GM21576 (cell line): ENCODE data around the gene NARS2.
"Not testable (repeated sequence)": the region's sequence is repeated elsewhere in the genome, so short reads cannot be mapped to it uniquely, and the experiment has no call there.

Experiments used
- ATAC-seq: cut with Tn5 transposase; IDR thresholded peaks from one replicate; pipeline ENCODE4 v1.9.1; 2021; ENCODE audit warnings: mild to moderate bottlenecking, moderate library complexity; ENCODE audit not compliant: unreplicated experiment

Gene NARS2

GRCh38 chr11:78547931-78548705 lies 26.5 kb downstream of the NARS2 start:
- no peak for ATAC-seq

DNA sequence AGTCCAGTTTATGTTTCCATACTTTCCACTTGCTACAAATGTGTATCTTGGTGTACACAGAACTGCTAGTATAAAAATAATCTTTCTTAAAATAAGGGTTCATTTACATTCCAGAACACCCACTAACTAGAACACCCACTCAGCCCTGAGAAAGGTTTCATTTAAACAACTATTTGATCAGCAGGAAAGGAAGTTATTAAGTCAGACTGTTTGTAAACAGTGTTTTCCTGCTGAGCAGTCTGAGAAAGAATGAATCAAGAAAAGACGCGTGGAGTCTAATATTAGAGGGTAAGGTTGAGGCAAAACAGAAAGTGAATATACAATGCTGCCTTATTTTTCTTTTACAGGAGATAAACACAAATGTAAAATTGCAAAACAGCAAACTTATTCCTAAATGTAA lies 32.7 kb downstream of the NARS2 start:
- peak; percentile 53 for ATAC-seq

DNA sequence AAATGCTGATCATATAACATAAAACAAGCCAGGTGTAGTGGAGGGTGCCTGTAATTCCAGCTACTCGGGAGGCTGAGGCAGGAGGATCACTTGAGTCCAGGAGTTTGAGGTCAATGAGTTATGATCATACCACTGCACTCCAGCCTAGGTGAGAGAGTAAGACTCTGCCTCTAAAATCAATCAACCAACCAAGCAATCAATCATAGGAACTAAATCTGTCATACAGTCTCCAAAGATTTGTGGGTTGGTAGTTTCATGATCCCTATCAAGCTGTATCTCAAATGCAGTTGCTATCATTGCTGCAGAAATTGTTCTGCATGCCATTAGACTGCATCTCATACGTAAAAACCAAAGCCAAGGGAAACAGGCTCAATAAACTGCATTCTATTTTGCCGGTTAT lies 33.1 kb downstream of the NARS2 start:
- no peak for ATAC-seq

- no peak for ATAC-seq
Measured at GRCh38 chr11:78540256-78540655, 34.4 kb downstream of the NARS2 start.

DNA sequence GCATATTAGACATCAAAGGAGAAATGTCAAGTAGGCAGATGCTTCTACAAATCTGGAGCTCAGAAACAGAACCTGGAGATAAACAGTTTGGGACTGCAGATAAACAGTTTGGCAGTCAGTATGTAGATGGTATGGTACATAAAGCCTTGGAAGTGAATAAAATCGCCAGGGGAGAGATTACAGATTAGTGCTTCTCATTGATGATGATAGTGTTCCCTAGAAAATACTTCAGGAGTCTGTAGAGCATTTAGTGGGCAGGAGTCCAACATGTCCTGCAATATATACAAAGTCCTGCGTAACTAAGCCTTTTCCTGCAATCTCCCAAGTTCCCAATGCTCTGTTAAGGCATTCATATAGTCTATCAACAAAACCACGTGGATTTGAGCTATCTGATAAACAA lies 35.2 kb downstream of the NARS2 start:
- no peak for ATAC-seq

DNA sequence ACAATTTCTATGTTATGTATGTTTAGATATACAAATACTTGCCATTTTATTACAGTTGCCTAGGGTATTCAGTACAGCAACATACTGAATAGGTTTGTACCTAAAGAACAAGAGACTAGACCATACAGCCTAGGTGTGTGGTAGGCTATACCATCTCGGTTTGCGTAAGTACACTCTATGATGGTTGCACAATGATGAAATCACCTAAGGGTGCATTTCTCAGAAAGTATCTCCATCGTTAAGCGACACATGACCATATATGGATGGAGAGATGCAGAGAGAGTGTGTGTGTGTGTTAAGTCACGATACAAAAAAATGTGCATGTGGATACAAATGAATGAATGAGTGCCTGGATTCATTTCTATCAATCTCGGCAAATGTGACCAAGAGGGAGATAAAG lies 37.7 kb downstream of the NARS2 start:
- no peak for ATAC-seq

- ATAC-seq, result no peak
Measured at GRCh38 chr11:78535920-78536319, 38.7 kb downstream of the NARS2 start.

DNA sequence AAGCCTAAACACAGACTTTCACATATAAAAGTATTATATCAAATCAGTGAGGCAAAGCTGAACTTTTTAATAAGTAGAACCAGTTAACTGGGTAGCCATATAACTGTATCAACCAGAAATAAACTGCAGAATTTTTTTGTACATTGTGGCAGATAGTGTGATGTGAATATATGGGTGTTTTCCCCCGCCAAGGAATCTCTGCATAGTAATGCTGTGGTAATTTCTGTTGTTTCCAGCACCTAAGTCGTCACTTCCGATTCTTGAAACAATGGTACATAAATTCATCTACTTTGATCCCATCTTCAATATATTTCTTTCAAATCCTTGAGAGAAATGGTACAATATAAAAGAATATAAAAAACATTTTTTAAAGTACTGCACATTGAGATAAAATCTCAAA lies 39.6 kb downstream of the NARS2 start:
- no peak for ATAC-seq

- ATAC-seq, result peak; percentile 61
Measured at GRCh38 chr11:78533399-78533798, 41.3 kb downstream of the NARS2 start.

GRCh38 chr11:78532991-78533390 lies 41.7 kb downstream of the NARS2 start:
- ATAC-seq, result peak; percentile 42

GRCh38 chr11:78526497-78527146 lies 48.0 kb downstream of the NARS2 start:
- ATAC-seq, result no peak

- ATAC-seq, result no peak
Measured at GRCh38 chr11:78525720-78526119, 48.9 kb downstream of the NARS2 start.

DNA sequence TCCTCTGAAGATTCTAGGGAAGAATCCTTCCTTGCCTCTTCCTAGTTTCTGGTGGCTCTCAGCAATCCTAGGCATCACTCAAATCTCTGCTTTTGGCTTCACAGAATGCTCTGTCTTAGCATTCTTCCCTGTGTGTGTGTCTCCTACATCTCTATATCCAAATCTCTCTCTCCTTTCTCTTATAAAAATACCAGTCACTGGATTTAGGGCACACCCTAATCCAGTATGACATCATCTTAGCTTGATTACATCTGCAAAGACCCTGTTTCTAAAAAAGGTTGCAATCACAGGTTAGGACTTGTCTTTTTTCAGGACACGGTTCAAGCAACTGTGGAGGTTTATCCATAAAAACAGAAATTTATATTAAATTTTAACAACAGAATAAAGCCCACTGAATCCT lies 54.4 kb downstream of the NARS2 start:
- no peak for ATAC-seq

- ATAC-seq, result no peak
Measured at GRCh38 chr11:78516281-78516680, 58.4 kb downstream of the NARS2 start.

DNA sequence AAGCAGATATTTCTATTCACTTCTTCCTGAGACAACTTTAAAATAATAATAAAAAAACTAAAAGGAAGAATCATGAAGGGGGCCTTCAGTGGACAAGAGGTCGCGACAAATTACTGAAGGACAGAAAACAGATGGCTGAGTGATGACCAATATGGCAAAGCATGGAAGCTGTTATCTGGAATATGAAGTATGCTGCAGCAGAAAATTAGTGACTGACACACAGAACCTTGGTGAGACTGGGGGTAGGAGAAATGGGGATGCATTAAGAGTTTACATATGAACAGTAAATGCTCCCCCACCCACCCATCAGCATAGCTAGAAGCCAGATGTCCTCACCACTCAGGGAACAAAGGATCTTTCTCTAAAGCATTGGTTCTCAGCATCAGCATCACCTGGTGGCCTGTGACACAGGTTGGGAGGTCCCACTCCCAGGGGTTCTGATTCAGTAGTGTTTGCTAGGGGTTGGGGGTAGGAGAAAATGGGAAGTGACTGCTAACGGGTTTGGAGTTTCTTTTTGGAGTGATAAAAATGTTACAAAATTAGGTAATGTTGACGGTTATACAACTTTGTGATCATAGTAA lies 59.7 kb downstream of the NARS2 start:
- ATAC-seq, result no peak

GRCh38 chr11:78513085-78513484 lies 61.6 kb downstream of the NARS2 start:
- not testable (repeated sequence) for ATAC-seq

- no peak for ATAC-seq
Measured at GRCh38 chr11:78510597-78510996, 64.1 kb downstream of the NARS2 start.

DNA sequence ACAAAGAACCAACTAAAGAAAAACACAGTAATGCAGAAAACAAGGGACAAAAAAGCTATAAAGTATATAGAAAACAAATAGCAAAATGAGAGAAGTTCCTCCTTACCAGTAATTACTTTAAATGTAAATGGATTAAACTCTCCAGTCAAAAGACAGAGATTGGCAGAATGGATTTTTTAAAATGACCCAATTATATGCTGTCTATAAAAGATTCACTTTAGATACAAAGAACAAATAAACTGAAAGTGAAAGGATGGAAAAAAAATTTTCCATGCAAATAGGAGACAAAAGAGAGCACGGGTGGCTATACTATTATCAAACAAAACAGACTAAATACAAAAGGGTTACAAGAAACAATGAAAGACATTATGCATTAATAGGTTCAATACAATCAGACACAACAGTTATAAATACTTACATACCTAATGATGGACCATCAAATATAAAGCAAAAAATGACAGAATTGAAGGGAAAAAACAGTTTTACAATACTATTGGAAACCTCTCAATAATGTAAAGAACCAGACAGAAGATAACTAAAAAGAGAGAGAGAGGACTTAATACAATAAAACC lies 64.6 kb downstream of the NARS2 start:
- ATAC-seq, result no peak

- ATAC-seq, result no peak
Measured at GRCh38 chr11:78504708-78505107, 70.0 kb downstream of the NARS2 start.

GRCh38 chr11:78504181-78504580 lies 70.5 kb downstream of the NARS2 start:
- ATAC-seq, result no peak

DNA sequence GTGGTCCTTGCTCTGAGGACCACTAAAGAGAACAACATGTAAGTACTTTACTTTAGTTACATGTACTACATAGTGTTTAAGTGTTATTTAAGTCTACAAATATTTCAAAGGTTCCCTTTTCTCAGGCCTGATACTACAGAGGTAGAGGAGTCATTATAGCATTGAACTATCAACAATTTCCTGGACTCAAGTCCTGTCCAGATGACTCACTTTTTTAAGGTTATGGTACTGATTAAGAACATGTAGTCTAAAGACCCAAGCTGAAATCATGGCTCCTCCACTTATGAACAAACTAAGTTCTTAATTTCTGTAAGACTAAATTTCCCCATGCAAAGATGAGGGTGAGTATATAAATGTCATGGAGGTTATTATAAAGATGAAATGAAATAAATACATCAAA lies 74.7 kb downstream of the NARS2 start:
- no peak for ATAC-seq

GRCh38 chr11:78497293-78497692 lies 77.4 kb downstream of the NARS2 start:
- ATAC-seq, result no peak
